ENCODE measurements around the gene CRYAB. TPM values are rescaled to one million over a fixed set of nuclear protein-coding genes. Genes with fewer than 3 reads are reported as not detected.

The CRYAB gene
- total and polyA plus RNA-seq, 7 donors = 25.0 to 299 (median 151) TPM

GRCh38 chr11:111878385-111878848 lies 33.2 kb downstream of the CRYAB start:
- intact Hi-C loops (cut with DNase I) = loop anchor here (2.0 to 5.0 kb wide), 4 partner anchors 48 to 209 kb away; partner anchors contain the start of genes DIXDC1, SDHD and TIMM8B
- no peaks in the 10 kb centered on the region for H3K27me3 ChIP-seq
- peak overlapping the region; percentile 44 to 65 (median 58) for H3K4me3 ChIP-seq
- H3K4me1 ChIP-seq = peaks cover 0 to 14% (median 10%) of the 10 kb centered on the region in 4 donors
- peaks cover 0 to 9% (median 0%) of the 10 kb centered on the region in 4 donors for H3K36me3 ChIP-seq
- no peak for DNase-seq
- H3K9me3 ChIP-seq = no peaks in the 10 kb centered on the region
- H3K27ac ChIP-seq = peak overlapping the region; percentile 89 to 97 (median 92)
- TF ChIP-seq EP300 (IDR thresholded peaks at IDR 0.05) (no peak), POLR2AphosphoS5 (IDR thresholded peaks at IDR 0.05) (no peak), CTCF (IDR thresholded peaks at IDR 0.05) (no peak), POLR2A (IDR thresholded peaks at IDR 0.05) (no peak)
- WGBS, 2 donors = 0 to 1% methylated on average over 13 of the region's 13 CpGs

- DNase-seq = no peak
- WGBS, 2 donors = 53 to 66% methylated on average over 5 of the region's 5 CpGs
- intact Hi-C loops (cut with DNase I) = no loop called here
- H3K4me1 ChIP-seq = peaks cover 0 to 22% (median 9%) of the 10 kb centered on the region in 4 donors
- H3K9me3 ChIP-seq = no peaks in the 10 kb centered on the region
- peak overlapping the region; percentile 83 to 96 (median 93) for H3K27ac ChIP-seq
- H3K36me3 ChIP-seq = peaks cover 0 to 29% (median 6%) of the 10 kb centered on the region in 4 donors
- H3K4me3 ChIP-seq = peak overlapping the region; percentile 64 to 90 (median 88)
- TF ChIP-seq POLR2A (IDR thresholded peaks at IDR 0.05) (no peak), POLR2AphosphoS5 (IDR thresholded peaks at IDR 0.05) (no peak), CTCF (IDR thresholded peaks at IDR 0.05) (no peak), EP300 (IDR thresholded peaks at IDR 0.05) (no peak)
- no peaks in the 10 kb centered on the region for H3K27me3 ChIP-seq
These were observed 39.8 kb downstream of the CRYAB start for GRCh38 chr11:111871693-111872161.

- peak within 1 kb of the TSS; percentile 64 to 90 (median 88) for H3K4me3 ChIP-seq
- peak; percentile 90 for DNase-seq
- H3K27ac ChIP-seq = peak within 1 kb of the TSS; percentile 83 to 96 (median 93)
- no peaks in the 10 kb centered on the region for H3K27me3 ChIP-seq
- TF ChIP-seq POLR2AphosphoS5 (IDR thresholded peaks at IDR 0.05) (peak; percentile 33 to 79 (median 65)), EP300 (IDR thresholded peaks at IDR 0.05) (peak in 1 of 4 donors; percentile 57), CTCF (IDR thresholded peaks at IDR 0.05) (peak in 3 of 4 experiments; percentile 18 to 59 (median 48)), POLR2A (IDR thresholded peaks at IDR 0.05) (no peak)
- no peaks in the 10 kb centered on the region for H3K9me3 ChIP-seq
- H3K36me3 ChIP-seq = peaks cover 0 to 36% (median 6%) of the 10 kb centered on the region in 4 donors
- WGBS, 2 donors = 0% methylated on average over 51 of the region's 51 CpGs
- intact Hi-C loops (cut with DNase I) = no loop called here
- H3K4me1 ChIP-seq = peaks cover 0 to 22% (median 9%) of the 10 kb centered on the region in 4 donors
These were observed 40.5 kb downstream of the CRYAB start, which contains the start of gene ALG9 for GRCh38 chr11:111870886-111871692. ALG9 (minus strand) TSS chr11:111871581; CDS start chr11:111871482, 99 bp downstream.

GRCh38 chr11:111870522-111870885 lies 41.1 kb downstream of the CRYAB start:
- H3K4me1 ChIP-seq = peaks cover 0 to 22% (median 9%) of the 10 kb centered on the region in 4 donors
- H3K9me3 ChIP-seq = no peaks in the 10 kb centered on the region
- intact Hi-C loops (cut with DNase I) = no loop called here
- H3K36me3 ChIP-seq = peaks cover 0 to 38% (median 8%) of the 10 kb centered on the region in 4 donors
- peak overlapping the region; percentile 64 to 90 (median 88) for H3K4me3 ChIP-seq
- no peak for TF ChIP-seq EP300 (IDR thresholded peaks at IDR 0.05)
- TF ChIP-seq POLR2AphosphoS5 (IDR thresholded peaks at IDR 0.05) = no peak
- no peak for TF ChIP-seq POLR2A (IDR thresholded peaks at IDR 0.05)
- H3K27me3 ChIP-seq = no peaks in the 10 kb centered on the region
- no peak for DNase-seq
- H3K27ac ChIP-seq = peak overlapping the region; percentile 83 to 96 (median 93)

- Histone ChIP-seq H3K9me3 (no peaks in the 10 kb centered on the region), H3K4me1 (peaks cover 0 to 22% (median 9%) of the 10 kb centered on the region in 4 donors), H3K4me3 (peak overlapping the region in 2 of 4 donors; percentile 90), H3K27me3 (no peaks in the 10 kb centered on the region), H3K36me3 (peaks cover 0 to 40% (median 9%) of the 10 kb centered on the region in 4 donors), H3K27ac (peak overlapping the region in 1 of 4 donors; percentile 90)
- intact Hi-C loops (cut with DNase I) = no loop called here
- no peak for DNase-seq
- TF ChIP-seq POLR2AphosphoS5 (IDR thresholded peaks at IDR 0.05) = no peak
- TF ChIP-seq CTCF (IDR thresholded peaks at IDR 0.05) = no peak
- TF ChIP-seq EP300 (IDR thresholded peaks at IDR 0.05) = no peak
- no peak for TF ChIP-seq POLR2A (IDR thresholded peaks at IDR 0.05)
- WGBS, 2 donors = 90 to 95% methylated on average over 1 of the region's 1 CpG
These were observed 41.5 kb downstream of the CRYAB start for GRCh38 chr11:111870113-111870512.
